Ovary (tissue), 9 donors: Measurements from ENCODE around the gene DENND1B. TPM values are rescaled to one million over a fixed set of nuclear protein-coding genes. Genes with fewer than 3 reads are reported as not detected.

ENCODE experiments used
- DNase-seq, 5 donors: peaks; one replicate each; pipeline ENCODE4 v3.0.0-alpha.2; 2019 to 2020
- H3K27ac ChIP-seq, 2 donors: fragments of 200-600 bp; one replicate each; pipeline versions ENCODE4 v1.5.1 to v1.8.0; 2019 to 2022
- H3K27me3 ChIP-seq: fragments of 200-600 bp; one replicate; pipeline ENCODE4 v1.8.0; 2022
- H3K36me3 ChIP-seq: fragments of 200-600 bp; sonication (generic); one replicate; pipeline ENCODE4 v1.5.1; 2019
- H3K4me1 ChIP-seq: one replicate; pipeline ENCODE4 v1.8.1; 2013; ENCODE audit warnings: mild to moderate bottlenecking, moderate library complexity; ENCODE audit not compliant: insufficient read depth
- H3K4me3 ChIP-seq: fragments of 200-600 bp; sonication (generic); one replicate; pipeline ENCODE4 v1.5.1; 2017
- H3K9me3 ChIP-seq, 2 donors: fragments of 200-600 bp in 1 of 2; sonication (generic) in 1 of 2; one replicate each; pipeline versions ENCODE4 v1.5.1 to v1.8.1; 2013 to 2019; ENCODE audit warnings: mild to moderate bottlenecking in 1 of 2, moderate library complexity in 1 of 2
- EP300 ChIP-seq: sonication (generic); formaldehyde crosslinking; IDR thresholded peaks from one replicate; pipeline ENCODE4 v1.6.1; 2017; ENCODE audit warnings: antibody characterized with exemption
- POLR2A ChIP-seq: fragments of 450-650 bp; IDR thresholded peaks from one replicate; pipeline ENCODE4 v1.6.1; 2017; ENCODE audit warnings: antibody characterized with exemption, mild to moderate bottlenecking, moderate library complexity
- WGBS, 3 donors: extraction: QIAGEN DNeasy Blood & Tissue Kit in 1 of 3; methylation state at CpG; one replicate each; pipeline versions ENCODE4 v1.1.5 to v1.1.7; 2013 to 2017; 5-methylcytosine and 5-hydroxymethylcytosine counted together
- intact Hi-C, 4 donors: fragments of 100-400 bp; cut with DNase I; formaldehyde crosslinking; loops; one replicate each; pipeline versions ENCODE4 v1.11.0 to v1.15.1; 2022 to 2023
- polyA plus RNA-seq, 2 donors: library from polyadenylated mRNA; stranded (reverse); fragments of 200-250 nt in 1 of 2; fragments of 350-450 nt in 1 of 2; fragmentation: Illumina TruSeq in 1 of 2; extraction: RNeasy Lipid Tissue Mini Kit (QIAGEN cat#74804) in 1 of 2; gene quantifications; one replicate each; pipeline ENCODE4 v1.2.3, GENCODE V29; 2013 to 2014
- total RNA-seq, 7 donors: library from RNA; depleted of rRNA in 2 of 7; stranded (reverse); fragments of >200 nt in 2 of 7; fragmentation: NEBNext Ultra II Directional in 3 of 7; extraction: Animal tissue kit (Norgen Biotek cat#: 25700) in 3 of 7; gene quantifications; one replicate each; pipeline versions ENCODE4 v1.1.0 to v1.2.4, GENCODE V29; 2016 to 2023
- TF ChIP-seq, protein P1 (sequence below), 3 donors: fragments of 450-650 bp in 2 of 3; fragments of 200-600 bp in 1 of 3; IDR thresholded peaks; one replicate each; pipeline versions ENCODE4 v1.5.1 to v1.8.0; 2016 to 2022; ENCODE audit warnings: antibody characterized with exemption in 3 of 3, mild to moderate bottlenecking in 1 of 3
- donor health status: DM: no; HTN: no; CAD: no; lungs with moderate emphysema.
- donor health status: DM: no; HTN: no; CAD: no.
- donor health status: Bipolar disorder and iron deficiency.
- donor health status: DM: yes; HTN: yes; CAD: no.
- donor health status: DM: no; HTN: no; CAD: no.
- donor health status: DM: yes; HTN: yes; CAD: no.

The DENND1B gene
- total and polyA plus RNA-seq, 9 donors, result 2.9 to 20.6 (median 14.1) TPM

- no peak for TF ChIP-seq POLR2A
- TF ChIP-seq EP300, result no peak
- TF ChIP-seq, protein P1, sequence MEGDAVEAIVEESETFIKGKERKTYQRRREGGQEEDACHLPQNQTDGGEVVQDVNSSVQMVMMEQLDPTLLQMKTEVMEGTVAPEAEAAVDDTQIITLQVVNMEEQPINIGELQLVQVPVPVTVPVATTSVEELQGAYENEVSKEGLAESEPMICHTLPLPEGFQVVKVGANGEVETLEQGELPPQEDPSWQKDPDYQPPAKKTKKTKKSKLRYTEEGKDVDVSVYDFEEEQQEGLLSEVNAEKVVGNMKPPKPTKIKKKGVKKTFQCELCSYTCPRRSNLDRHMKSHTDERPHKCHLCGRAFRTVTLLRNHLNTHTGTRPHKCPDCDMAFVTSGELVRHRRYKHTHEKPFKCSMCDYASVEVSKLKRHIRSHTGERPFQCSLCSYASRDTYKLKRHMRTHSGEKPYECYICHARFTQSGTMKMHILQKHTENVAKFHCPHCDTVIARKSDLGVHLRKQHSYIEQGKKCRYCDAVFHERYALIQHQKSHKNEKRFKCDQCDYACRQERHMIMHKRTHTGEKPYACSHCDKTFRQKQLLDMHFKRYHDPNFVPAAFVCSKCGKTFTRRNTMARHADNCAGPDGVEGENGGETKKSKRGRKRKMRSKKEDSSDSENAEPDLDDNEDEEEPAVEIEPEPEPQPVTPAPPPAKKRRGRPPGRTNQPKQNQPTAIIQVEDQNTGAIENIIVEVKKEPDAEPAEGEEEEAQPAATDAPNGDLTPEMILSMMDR (IDR thresholded peaks at IDR 0.05), result no peak
- Histone ChIP-seq H3K27me3 (no peaks in the 10 kb centered on the region), H3K4me3 (no peak overlapping the region), H3K36me3 (no peaks in the 10 kb centered on the region), H3K27ac (no peak overlapping the region), H3K9me3 (no peaks in the 10 kb centered on the region), H3K4me1 (peaks cover 1% of the 10 kb centered on the region)
- intact Hi-C loops, result no loop called here
- WGBS, 3 donors, result 49 to 66% (median 60%) methylated on average over 4 of the region's 4 CpGs
- no peak for DNase-seq
These were observed 29.4 kb downstream of the DENND1B start for GRCh38 chr1:197745911-197746310.

GRCh38 chr1:197744979-197745378 lies 30.3 kb downstream of the DENND1B start:
- Histone ChIP-seq H3K9me3 (no peaks in the 10 kb centered on the region), H3K27ac (no peak overlapping the region), H3K4me1 (peaks cover 1% of the 10 kb centered on the region), H3K4me3 (no peak overlapping the region), H3K27me3 (no peaks in the 10 kb centered on the region), H3K36me3 (no peaks in the 10 kb centered on the region)
- TF ChIP-seq EP300, result no peak
- TF ChIP-seq POLR2A, result no peak
- TF ChIP-seq, protein P1 (IDR thresholded peaks at IDR 0.05), result no peak
- intact Hi-C loops, result no loop called here
- 79 to 96% (median 92%) methylated on average over 1 of the region's 1 CpG for WGBS, 3 donors
- DNase-seq, result no peak

DNA sequence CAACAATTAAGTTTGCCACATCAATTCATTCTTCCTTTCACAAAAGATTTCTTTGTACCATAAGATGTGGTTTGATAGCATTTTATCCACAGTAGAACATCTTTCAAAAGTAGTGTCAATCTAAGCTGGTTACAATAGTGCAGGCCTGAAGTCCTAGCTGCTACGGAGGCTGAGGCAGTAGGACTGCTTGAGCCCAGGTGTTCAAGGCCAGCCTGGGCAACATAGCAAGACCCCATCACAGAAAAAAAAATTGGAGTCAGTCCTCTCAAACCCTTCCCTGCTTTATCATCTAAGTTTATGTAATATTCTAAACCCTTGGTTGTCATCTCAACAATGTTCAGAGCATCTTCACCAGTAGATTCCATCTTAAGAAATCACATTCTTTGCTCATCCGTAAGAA lies 31.7 kb downstream of the DENND1B start:
- TF ChIP-seq, protein P1 (IDR thresholded peaks at IDR 0.05), result no peak
- TF ChIP-seq EP300, result no peak
- TF ChIP-seq POLR2A, result no peak
- H3K27me3 ChIP-seq, result no peaks in the 10 kb centered on the region
- H3K36me3 ChIP-seq, result no peaks in the 10 kb centered on the region
- no peak overlapping the region for H3K27ac ChIP-seq
- no peak for DNase-seq
- intact Hi-C loops, result no loop called here
- WGBS, 3 donors, result 98 to 99% (median 98%) methylated on average over 2 of the region's 2 CpGs
- H3K4me1 ChIP-seq, result peaks cover 1% of the 10 kb centered on the region
- no peaks in the 10 kb centered on the region for H3K9me3 ChIP-seq
- no peak overlapping the region for H3K4me3 ChIP-seq

- no peak for TF ChIP-seq EP300
- TF ChIP-seq, protein P1 (IDR thresholded peaks at IDR 0.05), result no peak
- no peak for TF ChIP-seq POLR2A
- no peaks in the 10 kb centered on the region for H3K9me3 ChIP-seq
- no peak for DNase-seq
- peaks cover 4% of the 10 kb centered on the region for H3K4me1 ChIP-seq
- 79 to 83% (median 80%) methylated on average over 2 of the region's 2 CpGs for WGBS, 3 donors
- no peaks in the 10 kb centered on the region for H3K27me3 ChIP-seq
- H3K36me3 ChIP-seq, result no peaks in the 10 kb centered on the region
- intact Hi-C loops, result no loop called here
- no peak overlapping the region for H3K4me3 ChIP-seq
- no peak overlapping the region for H3K27ac ChIP-seq
These were observed 34.3 kb downstream of the DENND1B start for GRCh38 chr1:197740992-197741391.

- Histone ChIP-seq H3K27me3 (no peaks in the 10 kb centered on the region), H3K36me3 (no peaks in the 10 kb centered on the region), H3K27ac (no peak overlapping the region), H3K4me3 (no peak overlapping the region), H3K9me3 (no peaks in the 10 kb centered on the region), H3K4me1 (peaks cover 2% of the 10 kb centered on the region)
- intact Hi-C loops, result no loop called here
- WGBS, 3 donors, result 0 to 50% (median 0%) methylated on average over 1 of the region's 1 CpG
- TF ChIP-seq, protein P1 (IDR thresholded peaks at IDR 0.05), result no peak
- TF ChIP-seq EP300 (no peak), POLR2A (no peak)
- no peak for DNase-seq
These were observed 36.4 kb downstream of the DENND1B start for GRCh38 chr1:197738927-197739326.
